Parathyroid adenoma (tissue), 2 donors: ENCODE measurements around the gene FGF4.

Experiments used
- H2AFZ ChIP-seq: fragments of 300-600 bp; sonication (generic); one replicate; pipeline ENCODE4 v1.7.0; 2017; ENCODE audit warnings: antibody characterized with exemption, mild to moderate bottlenecking
- H3K27ac ChIP-seq: fragments of 300-600 bp; sonication (generic); one replicate; pipeline ENCODE4 v1.7.0; 2017
- H3K27me3 ChIP-seq: fragments of 300-600 bp; sonication (generic); one replicate; pipeline ENCODE4 v1.7.0; 2017; ENCODE audit warnings: low read length; ENCODE audit not compliant: control insufficient read depth, insufficient read depth
- H3K36me3 ChIP-seq: fragments of 300-600 bp; sonication (generic); one replicate; pipeline ENCODE4 v1.7.0; 2017; ENCODE audit warnings: low read length; ENCODE audit not compliant: control insufficient read depth, insufficient read depth
- H3K4me1 ChIP-seq: fragments of 300-600 bp; sonication (generic); one replicate; pipeline ENCODE4 v1.7.0; 2017; ENCODE audit warnings: control low read depth
- H3K4me2 ChIP-seq: fragments of 300-600 bp; sonication (generic); one replicate; pipeline ENCODE4 v1.7.0; 2017; ENCODE audit warnings: low read length
- H3K4me3 ChIP-seq: fragments of 300-600 bp; sonication (generic); one replicate; pipeline ENCODE4 v1.7.0; 2017; ENCODE audit warnings: low read depth, low read length
- H3K79me2 ChIP-seq: fragments of 300-600 bp; sonication (generic); one replicate; pipeline ENCODE4 v1.7.0; 2017; ENCODE audit warnings: control low read depth
- H3K9ac ChIP-seq: fragments of 300-600 bp; sonication (generic); one replicate; pipeline ENCODE4 v1.7.0; 2017; ENCODE audit warnings: mild to moderate bottlenecking
- H3K9me3 ChIP-seq: fragments of 300-600 bp; sonication (generic); one replicate; pipeline ENCODE4 v1.7.0; 2017; ENCODE audit warnings: low read length; ENCODE audit not compliant: control insufficient read depth
- CTCF ChIP-seq: fragments of 300-600 bp; sonication (generic); IDR thresholded peaks from one replicate; pipeline ENCODE4 v1.7.0; 2017; ENCODE audit warnings: antibody characterized with exemption, mild to moderate bottlenecking
- donor health status: primary hyperparathyroidism.

The FGF4 gene

GRCh38 chr11:69778373-69778772, 3.2 kb upstream of the FGF4 start:
- no peak overlapping the region for H2AFZ ChIP-seq
- no peak for TF ChIP-seq CTCF
- no peak overlapping the region for H3K9ac ChIP-seq
- H3K4me2 ChIP-seq, result no peak overlapping the region
- no peak overlapping the region for H3K27ac ChIP-seq
- H3K9me3 ChIP-seq, result no peaks in the 10 kb centered on the region
- no peaks in the 10 kb centered on the region for H3K36me3 ChIP-seq
- no peak overlapping the region for H3K4me3 ChIP-seq
- no peaks in the 10 kb centered on the region for H3K27me3 ChIP-seq
- H3K79me2 ChIP-seq, result no peaks in the 10 kb centered on the region
- no peaks in the 10 kb centered on the region for H3K4me1 ChIP-seq

GRCh38 chr11:69774354-69775162, 583 bp downstream of the FGF4 start:
- H3K4me2 ChIP-seq, result no peak overlapping the region
- H2AFZ ChIP-seq, result no peak overlapping the region
- H3K79me2 ChIP-seq, result no peaks in the 10 kb centered on the region
- no peak overlapping the region for H3K4me3 ChIP-seq
- H3K27me3 ChIP-seq, result no peaks in the 10 kb centered on the region
- no peaks in the 10 kb centered on the region for H3K36me3 ChIP-seq
- H3K4me1 ChIP-seq, result no peaks in the 10 kb centered on the region
- H3K9ac ChIP-seq, result no peak overlapping the region
- TF ChIP-seq CTCF, result no peak
- no peak overlapping the region for H3K27ac ChIP-seq
- no peaks in the 10 kb centered on the region for H3K9me3 ChIP-seq

GRCh38 chr11:69773626-69774353, 1.4 kb downstream of the FGF4 start:
- Histone ChIP-seq H3K9me3 (no peaks in the 10 kb centered on the region), H2AFZ (no peak overlapping the region), H3K27ac (no peak overlapping the region), H3K4me3 (no peak overlapping the region), H3K4me1 (no peaks in the 10 kb centered on the region), H3K27me3 (no peaks in the 10 kb centered on the region), H3K36me3 (no peaks in the 10 kb centered on the region), H3K4me2 (no peak overlapping the region), H3K79me2 (no peaks in the 10 kb centered on the region), H3K9ac (no peak overlapping the region)
- TF ChIP-seq CTCF, result no peak

GRCh38 chr11:69771466-69771865, 3.7 kb downstream of the FGF4 start:
- Histone ChIP-seq H3K27me3 (no peaks in the 10 kb centered on the region), H3K27ac (no peak overlapping the region), H3K4me1 (no peaks in the 10 kb centered on the region), H3K9me3 (no peaks in the 10 kb centered on the region), H3K4me3 (no peak overlapping the region), H3K4me2 (no peak overlapping the region), H2AFZ (no peak overlapping the region), H3K36me3 (no peaks in the 10 kb centered on the region), H3K9ac (no peak overlapping the region), H3K79me2 (no peaks in the 10 kb centered on the region)
- TF ChIP-seq CTCF, result no peak
